ENCODE measurements around the gene AGXT.

DNA sequence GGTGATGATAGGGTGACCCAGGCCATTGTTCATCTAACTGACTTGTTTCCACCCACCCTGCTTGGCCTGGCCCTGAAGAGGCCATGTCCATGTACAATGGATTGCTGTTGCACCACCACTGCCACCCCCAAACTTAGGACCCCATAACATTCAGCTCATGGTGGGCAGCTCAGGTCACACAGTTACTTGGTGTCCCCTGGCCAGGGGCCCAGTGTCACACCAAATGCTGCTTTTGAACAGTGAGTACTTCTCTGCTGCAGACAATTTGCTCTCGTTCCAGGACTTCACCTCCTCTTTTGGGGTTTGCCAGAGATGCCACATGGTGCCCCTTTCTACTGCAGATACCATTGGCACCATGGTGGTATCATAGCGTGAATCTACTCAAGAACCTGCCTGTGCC is 15.6 kb downstream of the AGXT start:
- TF ChIP-seq POLR2A (IDR thresholded peaks at IDR 0.05) (no peak), POLR2AphosphoS5 (IDR thresholded peaks at IDR 0.05) (no peak)
- TF ChIP-seq, protein P1, sequence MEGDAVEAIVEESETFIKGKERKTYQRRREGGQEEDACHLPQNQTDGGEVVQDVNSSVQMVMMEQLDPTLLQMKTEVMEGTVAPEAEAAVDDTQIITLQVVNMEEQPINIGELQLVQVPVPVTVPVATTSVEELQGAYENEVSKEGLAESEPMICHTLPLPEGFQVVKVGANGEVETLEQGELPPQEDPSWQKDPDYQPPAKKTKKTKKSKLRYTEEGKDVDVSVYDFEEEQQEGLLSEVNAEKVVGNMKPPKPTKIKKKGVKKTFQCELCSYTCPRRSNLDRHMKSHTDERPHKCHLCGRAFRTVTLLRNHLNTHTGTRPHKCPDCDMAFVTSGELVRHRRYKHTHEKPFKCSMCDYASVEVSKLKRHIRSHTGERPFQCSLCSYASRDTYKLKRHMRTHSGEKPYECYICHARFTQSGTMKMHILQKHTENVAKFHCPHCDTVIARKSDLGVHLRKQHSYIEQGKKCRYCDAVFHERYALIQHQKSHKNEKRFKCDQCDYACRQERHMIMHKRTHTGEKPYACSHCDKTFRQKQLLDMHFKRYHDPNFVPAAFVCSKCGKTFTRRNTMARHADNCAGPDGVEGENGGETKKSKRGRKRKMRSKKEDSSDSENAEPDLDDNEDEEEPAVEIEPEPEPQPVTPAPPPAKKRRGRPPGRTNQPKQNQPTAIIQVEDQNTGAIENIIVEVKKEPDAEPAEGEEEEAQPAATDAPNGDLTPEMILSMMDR (IDR thresholded peaks at IDR 0.05): no peak
